Bronchial epithelial cell (primary cell): Measurements from ENCODE around the gene PAK3. TPM values are rescaled to one million over a fixed set of nuclear protein-coding genes. Genes with fewer than 3 reads are reported as not detected.

Source experiments
- DNase-seq: peaks from one replicate; pipeline ENCODE4 v3.0.0-alpha.2; 2010; ENCODE audit warnings: low read depth
- FAIRE-seq: peaks from 2 replicates; lab custom pipeline; 2011; peaks lifted over from hg19 to GRCh38; lab: Jason Lieb, UNC
- H3K27me3 ChIP-seq: 2 replicates; pipeline ENCODE4 v1.5.1; 2011; ENCODE audit warnings: low read length; ENCODE audit not compliant: control insufficient read depth, insufficient read depth
- H3K36me3 ChIP-seq: 2 replicates; pipeline ENCODE4 v1.5.1; 2011; ENCODE audit warnings: low read length; ENCODE audit not compliant: control insufficient read depth, insufficient read depth
- H3K4me3 ChIP-seq: 2 replicates; pipeline ENCODE4 v1.5.1; 2011; ENCODE audit warnings: mild to moderate bottlenecking, low read depth, low read length, control low read depth
- CTCF ChIP-seq: IDR thresholded peaks from 2 replicates; pipeline ENCODE4 v1.5.1; 2011; ENCODE audit warnings: mild to moderate bottlenecking, moderate library complexity, low read length, control low read depth, inconsistent platforms; ENCODE audit not compliant: insufficient read depth, severe bottlenecking
- total RNA-seq: library from RNA; depleted of rRNA; stranded (reverse); fragments of >200 nt; gene quantifications from 2 replicates; pipeline ENCODE4 v1.2.1, GENCODE V29; 2014

Gene PAK3
- total RNA-seq, 1 donor from 2014 or later = under 0.01 TPM

- Histone ChIP-seq H3K4me3 (no peak overlapping the region), H3K36me3 (no peaks in the 10 kb centered on the region), H3K27me3 (no peaks in the 10 kb centered on the region)
- DNase-seq = no peak
- no peak for FAIRE-seq
- TF ChIP-seq CTCF = no peak
Measured at GRCh38 chrX:111102636-111103035, 6.6 kb downstream of the PAK3 start.

GRCh38 chrX:111103246-111103645 is 7.3 kb downstream of the PAK3 start:
- H3K4me3 ChIP-seq = no peak overlapping the region
- DNase-seq = no peak
- no peaks in the 10 kb centered on the region for H3K27me3 ChIP-seq
- FAIRE-seq = no peak
- no peak for TF ChIP-seq CTCF
- H3K36me3 ChIP-seq = no peaks in the 10 kb centered on the region

GRCh38 chrX:111110098-111110775 is 14.2 kb downstream of the PAK3 start:
- DNase-seq = no peak
- FAIRE-seq = no peak
- H3K36me3 ChIP-seq = no peaks in the 10 kb centered on the region

GRCh38 chrX:111114806-111115205 is 18.8 kb downstream of the PAK3 start:
- FAIRE-seq (no peak), DNase-seq (peak; percentile 28)
- Histone ChIP-seq H3K4me3 (no peak overlapping the region), H3K27me3 (no peaks in the 10 kb centered on the region), H3K36me3 (no peaks in the 10 kb centered on the region)
- no peak for TF ChIP-seq CTCF

More at GRCh38 chrX:111110098-111110775, 14.2 kb downstream of the PAK3 start:
- Histone ChIP-seq H3K27me3 (no peaks in the 10 kb centered on the region), H3K4me3 (no peak overlapping the region)
- TF ChIP-seq CTCF = no peak

GRCh38 chrX:111116666-111117065 is 20.7 kb downstream of the PAK3 start:
- no peaks in the 10 kb centered on the region for H3K36me3 ChIP-seq
- TF ChIP-seq CTCF = no peak
- no peaks in the 10 kb centered on the region for H3K27me3 ChIP-seq
- no peak for DNase-seq
- H3K4me3 ChIP-seq = no peak overlapping the region
- FAIRE-seq = no peak

GRCh38 chrX:111119341-111119740 is 23.4 kb downstream of the PAK3 start:
- Histone ChIP-seq H3K27me3 (no peaks in the 10 kb centered on the region), H3K36me3 (no peaks in the 10 kb centered on the region), H3K4me3 (no peak overlapping the region)
- DNase-seq = no peak
- no peak for FAIRE-seq
- TF ChIP-seq CTCF = no peak
